SK-N-SH (cell line): ENCODE measurements around the gene HNF1A. TPM values are rescaled to one million over a fixed set of nuclear protein-coding genes. Genes with fewer than 3 reads are reported as not detected.

Experiments used
- CTCF ChIA-PET: fragments of 300-600, 350-600 bp; formaldehyde crosslinking; extraction: SDS; loops from one replicate; lab custom pipeline; 2021; lab: Yijun Ruan, JAX
- POLR2A ChIA-PET: fragments of 350-600 bp; sonication (Branson Sonifier 250); formaldehyde crosslinking; extraction: SDS; loops from one replicate; lab custom pipeline; 2020; ENCODE audit warnings: antibody characterized with exemption, inconsistent platforms; lab: Yijun Ruan, JAX
- DNase-seq: peaks from one replicate; pipeline ENCODE4 v3.0.0; 2012
- H2AFZ ChIP-seq: fragments of 200-600 bp; sonication (generic); 2 replicates; pipeline ENCODE4 v1.8.1; 2016; ENCODE audit warnings: antibody characterized with exemption, mild to moderate bottlenecking, low read depth
- H3F3A ChIP-seq: fragments of 200-600 bp; sonication (generic); replicated peaks from 2 replicates; pipeline ENCODE3; 2016; ENCODE audit warnings: antibody characterized with exemption, mild to moderate bottlenecking; ENCODE audit not compliant: insufficient read depth
- H3K27ac ChIP-seq, 2 experiments: fragments of 200-500 bp in 1 of 2; fragments of 200-600 bp in 1 of 2; sonication (Bioruptor generic) in 1 of 2; sonication (generic), shearing (Covaris generic) in 1 of 2; 2 replicates each; pipeline versions ENCODE4 v1.5.1 to v1.6.1; 2014 to 2016; ENCODE audit warnings: low read depth in 2 of 2, inconsistent platforms in 1 of 2, low read length in 1 of 2, mild to moderate bottlenecking in 1 of 2, mixed read lengths in 1 of 2
- H3K27me3 ChIP-seq: fragments of 200-600 bp; sonication (generic), shearing (Covaris generic); 2 replicates; pipeline ENCODE4 v1.6.1; 2016; ENCODE audit warnings: mixed run types; ENCODE audit not compliant: insufficient read depth
- H3K36me3 ChIP-seq, 2 experiments: fragments of 200-500 bp in 1 of 2; fragments of 200-600 bp in 1 of 2; sonication (Bioruptor generic) in 1 of 2; sonication (generic) in 1 of 2; replicated peaks in 1 of 2; 2 replicates each; pipeline versions ENCODE3 to v1.5.1; 2014 to 2016; ENCODE audit warnings: low read length in 1 of 2, mild to moderate bottlenecking in 1 of 2; ENCODE audit not compliant: insufficient read depth in 2 of 2, control insufficient read depth in 1 of 2
- H3K4me1 ChIP-seq, 2 experiments: fragments of 200-500 bp in 1 of 2; fragments of 200-600 bp in 1 of 2; sonication (Bioruptor generic) in 1 of 2; sonication (generic), shearing (Covaris generic) in 1 of 2; 2 replicates each; pipeline versions ENCODE4 v1.5.1 to v1.6.1; 2014 to 2016; ENCODE audit warnings: low read depth in 1 of 2, low read length in 1 of 2, mixed run types in 1 of 2; ENCODE audit not compliant: insufficient read depth in 2 of 2, control insufficient read depth in 1 of 2
- H3K4me2 ChIP-seq: fragments of 200-600 bp; sonication (generic), shearing (Covaris generic); 2 replicates; pipeline ENCODE4 v1.6.1; 2017; ENCODE audit warnings: mixed run types
- H3K4me3 ChIP-seq, 2 experiments: fragments of 200-500 bp in 1 of 2; fragments of 200-600 bp in 1 of 2; sonication (Bioruptor generic) in 1 of 2; sonication (generic), shearing (Covaris generic) in 1 of 2; 2 replicates each; pipeline versions ENCODE4 v1.5.1 to v1.8.1; 2014 to 2016; ENCODE audit warnings: low read depth in 2 of 2, inconsistent platforms in 1 of 2, low read length in 1 of 2, mild to moderate bottlenecking in 1 of 2, mixed read lengths in 1 of 2, moderate library complexity in 1 of 2
- H3K79me2 ChIP-seq: fragments of 200-600 bp; sonication (generic); 2 replicates; pipeline ENCODE4 v1.8.1; 2017; ENCODE audit warnings: mild to moderate bottlenecking; ENCODE audit not compliant: insufficient read depth
- H3K9ac ChIP-seq: fragments of 200-600 bp; sonication (generic); 2 replicates; pipeline ENCODE4 v1.6.1; 2017; ENCODE audit warnings: mixed run types
- H3K9me2 ChIP-seq: fragments of 200-600 bp; sonication (generic); 2 replicates; pipeline ENCODE4 v1.6.1; 2017; ENCODE audit warnings: mixed run types
- H3K9me3 ChIP-seq: fragments of 200-600 bp; sonication (generic); 2 replicates; pipeline ENCODE4 v1.6.1; 2017; ENCODE audit warnings: mixed run types, mild to moderate bottlenecking, moderate library complexity
- H4K20me1 ChIP-seq: fragments of 200-600 bp; sonication (generic); 2 replicates; pipeline ENCODE4 v1.6.1; 2017; ENCODE audit warnings: mild to moderate bottlenecking, mixed run types; ENCODE audit not compliant: insufficient read depth
- CHD2 ChIP-seq: fragments of 150-350 bp; IDR thresholded peaks from 2 replicates; pipeline ENCODE4 v1.6.1; 2018; ENCODE audit warnings: low read length; ENCODE audit not compliant: partially characterized antibody
- CTCF ChIP-seq: fragments of 200-600 bp; sonication (generic); IDR thresholded peaks from 2 replicates; pipeline ENCODE4 v1.6.1; 2017; ENCODE audit warnings: antibody characterized with exemption, mild to moderate bottlenecking, moderate library complexity
- FOXM1 ChIP-seq: IDR thresholded peaks from 2 replicates; pipeline ENCODE4 v1.4.0; 2012; ENCODE audit warnings: low read depth, mild to moderate bottlenecking
- GABPA ChIP-seq: IDR thresholded peaks from 2 replicates; pipeline ENCODE4 v1.4.0; 2012; ENCODE audit warnings: low read depth, mild to moderate bottlenecking
- IRF3 ChIP-seq: fragments of 150-350 bp; IDR thresholded peaks from 2 replicates; pipeline ENCODE4 v1.6.1; 2016; ENCODE audit warnings: mild to moderate bottlenecking, low read depth, low read length
- JUND ChIP-seq: IDR thresholded peaks from 2 replicates; pipeline ENCODE4 v1.4.0; 2012
- MXI1 ChIP-seq: IDR thresholded peaks from 2 replicates; pipeline ENCODE4 v1.6.1; 2012; ENCODE audit warnings: mild to moderate bottlenecking, low read depth, low read length, improper control_type of control experiment
- NFIC ChIP-seq: IDR thresholded peaks from 2 replicates; pipeline ENCODE4 v1.4.0; 2012; ENCODE audit warnings: borderline replicate concordance
- PBX3 ChIP-seq: IDR thresholded peaks from 2 replicates; pipeline ENCODE4; 2012
- POLR2AphosphoS5 ChIP-seq: IDR thresholded peaks from 2 replicates; pipeline ENCODE4 v1.6.1; 2012; ENCODE audit warnings: low read depth, low read length
- RAD21 ChIP-seq: IDR thresholded peaks from 2 replicates; pipeline ENCODE4 v1.6.1; 2012; ENCODE audit warnings: mild to moderate bottlenecking, low read length
- RCOR1 ChIP-seq: fragments of 150-350 bp; IDR thresholded peaks from 2 replicates; pipeline ENCODE4 v1.6.1; 2017; ENCODE audit warnings: antibody characterized with exemption, low read length
- RFX5 ChIP-seq: IDR thresholded peaks from 2 replicates; pipeline ENCODE4 v1.6.1; 2012; ENCODE audit warnings: mild to moderate bottlenecking, improper control_type of control experiment, low read length
- RXRA ChIP-seq: IDR thresholded peaks from 2 replicates; pipeline ENCODE4 v1.4.0; 2012; ENCODE audit warnings: low read depth, mild to moderate bottlenecking, borderline replicate concordance
- SIN3A ChIP-seq: IDR thresholded peaks from 2 replicates; pipeline ENCODE4 v1.6.1; 2012; ENCODE audit warnings: low read depth, mild to moderate bottlenecking, low read length, moderate library complexity, borderline replicate concordance
- TAF1 ChIP-seq: IDR thresholded peaks from 2 replicates; pipeline ENCODE4 v1.6.1; 2012; ENCODE audit warnings: low read depth, mild to moderate bottlenecking, low read length, moderate library complexity, borderline replicate concordance
- TCF12 ChIP-seq: IDR thresholded peaks from 2 replicates; pipeline ENCODE4 v1.4.0; 2012
- TEAD4 ChIP-seq: IDR thresholded peaks from 2 replicates; pipeline ENCODE4 v1.4.0; 2012; ENCODE audit warnings: mild to moderate bottlenecking, borderline replicate concordance; ENCODE audit not compliant: insufficient read depth
- ZBTB33 ChIP-seq: IDR thresholded peaks from 2 replicates; pipeline ENCODE4 v1.4.0; 2012; ENCODE audit warnings: low read depth, borderline replicate concordance
- WGBS: methylation state at CpG from one replicate; pipeline ENCODE4 v1.1.6; 2017; ENCODE audit warnings: low lambda C conversion rate; 5-methylcytosine and 5-hydroxymethylcytosine counted together
- polyA plus RNA-seq, 3 experiments: library from polyadenylated mRNA; depleted of rRNA; stranded (reverse); fragments of >200 nt; gene quantifications; 2 replicates each; pipeline ENCODE4 v1.2.3, GENCODE V29; 2012

HNF1A gene
- polyA plus RNA-seq, 1 of the 3 experiments (the other 2 are of a cell fraction), result not detected

GRCh38 chr12:120938496-120938895, 39.8 kb upstream of the HNF1A start:
- Histone ChIP-seq H3F3A (no peaks in the 10 kb centered on the region), H3K9me3 (no peaks in the 10 kb centered on the region), H3K27ac (no peak overlapping the region), H4K20me1 (no peaks in the 10 kb centered on the region), H3K79me2 (no peaks in the 10 kb centered on the region), H3K9ac (no peak overlapping the region), H3K36me3 (no peaks in the 10 kb centered on the region), H2AFZ (no peak overlapping the region), H3K27me3 (no peaks in the 10 kb centered on the region; the same call in 1 of the 2 replicates), H3K4me3 (no peak overlapping the region), H3K4me1 (no peaks in the 10 kb centered on the region), H3K4me2 (no peak overlapping the region), H3K9me2 (no peaks in the 10 kb centered on the region)
- ChIA-PET CTCF (interaction anchor here (0.9 to 2.3 kb wide), 3 partner anchors 33 to 289 kb away, joined by 4 to 9 read pairs (median 4); no protein-coding TSS in a partner anchor), POLR2A (no interaction called here)
- WGBS, result 36% methylated on average over 3 of the region's 3 CpGs
- DNase-seq, result no peak
- TF ChIP-seq POLR2AphosphoS5 (no peak), NFIC (no peak), ZBTB33 (no peak), FOXM1 (no peak), PBX3 (no peak), TCF12 (no peak), RAD21 (no peak), TAF1 (no peak), IRF3 (no peak), GABPA (no peak), JUND (no peak), RCOR1 (no peak), RXRA (no peak), CHD2 (no peak), RFX5 (no peak), SIN3A (no peak), CTCF (no peak), MXI1 (no peak), TEAD4 (no peak)
